CD14-positive monocyte (primary cell): ENCODE data around the gene TRIM36. TPM values are rescaled to one million over a fixed set of nuclear protein-coding genes. Genes with fewer than 3 reads are reported as not detected.
A peak's percentile ranks its signal among the peaks of the same experiment; 100 is the strongest.

Experiments used
- DNase-seq, 3 donors: peaks; one replicate each; pipeline ENCODE4 v3.0.0-alpha.2; 2011 to 2022
- H2AFZ ChIP-seq: 2 replicates; pipeline ENCODE4 v1.6.0; 2012; ENCODE audit warnings: mild to moderate bottlenecking, low read depth, low read length, inconsistent platforms; ENCODE audit not compliant: insufficient read depth, poor library complexity, severe bottlenecking
- H3K27ac ChIP-seq, 2 donors: 1 replicate in 1 of 2; 2 replicates in 1 of 2; pipeline ENCODE4 v1.5.1; 2012 to 2013; ENCODE audit warnings: low read length in 2 of 2, control low read depth in 1 of 2, inconsistent platforms in 1 of 2, low read depth in 1 of 2, mild to moderate bottlenecking in 1 of 2
- H3K27me3 ChIP-seq, 2 donors: one replicate each; pipeline versions ENCODE4 v1.6.0 to v1.6.1; 2011 to 2013; ENCODE audit warnings: low read length in 2 of 2; ENCODE audit not compliant: control insufficient read depth in 2 of 2, insufficient read depth in 2 of 2
- H3K36me3 ChIP-seq, 2 donors: replicated peaks in 1 of 2; 1 replicate in 1 of 2; 2 replicates in 1 of 2; pipeline versions ENCODE4 v1.5.1 to v1.6.1; 2012 to 2013; ENCODE audit warnings: low read length in 2 of 2, control low read depth in 1 of 2, inconsistent platforms in 1 of 2, mild to moderate bottlenecking in 1 of 2; ENCODE audit not compliant: insufficient read depth in 2 of 2, control insufficient read depth in 1 of 2
- H3K4me1 ChIP-seq, 2 donors: 1 replicate in 1 of 2; 2 replicates in 1 of 2; pipeline versions ENCODE4 v1.5.1 to v1.6.1; 2012 to 2013; ENCODE audit warnings: low read length in 2 of 2, control low read depth in 1 of 2, inconsistent platforms in 1 of 2, mild to moderate bottlenecking in 1 of 2, moderate library complexity in 1 of 2; ENCODE audit not compliant: insufficient read depth in 2 of 2, control insufficient read depth in 1 of 2
- H3K4me2 ChIP-seq: replicated peaks from 2 replicates; pipeline ENCODE3; 2012; ENCODE audit warnings: low read length, moderate library complexity, mild to moderate bottlenecking; ENCODE audit not compliant: poor library complexity, severe bottlenecking; ENCODE audit errors: extremely low read depth
- H3K4me3 ChIP-seq, 3 experiments: fragments of 200-600 bp in 1 of 3; sonication (generic) in 1 of 3; replicated peaks in 1 of 3; 1 replicate in 2 of 3; 2 replicates in 1 of 3; pipeline ENCODE4 v1.5.1; 2011 to 2013; ENCODE audit warnings: low read length in 3 of 3, mild to moderate bottlenecking in 3 of 3, control low read depth in 2 of 3, low read depth in 2 of 3, inconsistent platforms in 1 of 3, moderate library complexity in 1 of 3
- H3K79me2 ChIP-seq: 2 replicates; pipeline ENCODE4 v1.6.0; 2012; ENCODE audit warnings: mild to moderate bottlenecking, control low read depth, inconsistent platforms, low read length, moderate library complexity; ENCODE audit not compliant: insufficient read depth
- H3K9ac ChIP-seq: 2 replicates; pipeline ENCODE4 v1.6.0; 2017; ENCODE audit warnings: low read length, mild to moderate bottlenecking; ENCODE audit not compliant: insufficient read depth, poor library complexity, severe bottlenecking
- H3K9me3 ChIP-seq, 2 donors: replicated peaks in 1 of 2; 1 replicate in 1 of 2; 2 replicates in 1 of 2; pipeline versions ENCODE4 v1.5.1 to v1.6.1; 2012 to 2013; ENCODE audit warnings: low read length in 2 of 2, control low read depth in 1 of 2; ENCODE audit not compliant: control insufficient read depth in 1 of 2, insufficient read depth in 1 of 2
- H4K20me1 ChIP-seq: 2 replicates; pipeline ENCODE4 v1.6.0; 2012; ENCODE audit warnings: mild to moderate bottlenecking, low read length, control low read depth, moderate library complexity; ENCODE audit not compliant: insufficient read depth
- H3K27ac Mint-ChIP-seq, 7 donors: one replicate each; pipeline ENCODE4 v1.8.0; 2020; ENCODE audit warnings: mild to moderate bottlenecking in 7 of 7, mixed read lengths in 7 of 7, moderate library complexity in 6 of 7, inconsistent platforms in 2 of 7
- H3K27me3 Mint-ChIP-seq, 3 donors: one replicate each; pipeline ENCODE4 v1.8.0; 2021 to 2022; ENCODE audit warnings: low read depth in 3 of 3, mild to moderate bottlenecking in 3 of 3, mixed read lengths in 3 of 3, moderate library complexity in 3 of 3, inconsistent platforms in 1 of 3
- H3K36me3 Mint-ChIP-seq, 2 donors: one replicate each; pipeline ENCODE4 v1.8.0; 2020; ENCODE audit warnings: mixed read lengths in 2 of 2, inconsistent platforms in 1 of 2, mild to moderate bottlenecking in 1 of 2
- H3K4me1 Mint-ChIP-seq: one replicate; pipeline ENCODE4 v1.8.0; 2020; ENCODE audit warnings: mild to moderate bottlenecking, mixed read lengths
- H3K4me3 Mint-ChIP-seq, 2 donors: one replicate each; pipeline ENCODE4 v1.8.0; 2020; ENCODE audit warnings: mild to moderate bottlenecking in 2 of 2, mixed read lengths in 2 of 2, moderate library complexity in 1 of 2
- H3K9me3 Mint-ChIP-seq, 7 donors: one replicate each; pipeline ENCODE4 v1.8.0; 2020 to 2022; ENCODE audit warnings: mixed read lengths in 7 of 7, mild to moderate bottlenecking in 6 of 7, moderate library complexity in 6 of 7, inconsistent platforms in 2 of 7
- WGBS: methylation state at CpG from one replicate; pipeline ENCODE4 v1.1.5; 2013; ENCODE audit warnings: missing lambda C conversion rate; ENCODE audit not compliant: insufficient coverage; 5-methylcytosine and 5-hydroxymethylcytosine counted together
- intact Hi-C, 2 donors: fragments of 100-400 bp; cut with micrococcal nuclease; formaldehyde crosslinking; loops; one replicate each; pipeline versions ENCODE4 v1.15.0 to v1.15.1; 2023
- polyA plus RNA-seq, 3 donors: library from polyadenylated mRNA; depleted of rRNA in 1 of 3; unstranded in 2 of 3; stranded (reverse) in 1 of 3; fragments of 300-500 nt in 2 of 3; fragments of >200 nt in 1 of 3; fragmentation: Illumina TruSeq in 2 of 3; gene quantifications; 1 replicate in 2 of 3; 2 replicates in 1 of 3; pipeline ENCODE4 v1.2.3, GENCODE V29; 2012 to 2021
- TF ChIP-seq, protein P1 (sequence below): fragments of 200-600 bp; IDR thresholded peaks from one replicate; pipeline ENCODE4 v1.8.0; 2022; ENCODE audit warnings: antibody characterized with exemption, mild to moderate bottlenecking

The TRIM36 gene
- polyA plus RNA-seq, 3 donors = 1.7 to 2.3 (median 1.9) TPM

DNA sequence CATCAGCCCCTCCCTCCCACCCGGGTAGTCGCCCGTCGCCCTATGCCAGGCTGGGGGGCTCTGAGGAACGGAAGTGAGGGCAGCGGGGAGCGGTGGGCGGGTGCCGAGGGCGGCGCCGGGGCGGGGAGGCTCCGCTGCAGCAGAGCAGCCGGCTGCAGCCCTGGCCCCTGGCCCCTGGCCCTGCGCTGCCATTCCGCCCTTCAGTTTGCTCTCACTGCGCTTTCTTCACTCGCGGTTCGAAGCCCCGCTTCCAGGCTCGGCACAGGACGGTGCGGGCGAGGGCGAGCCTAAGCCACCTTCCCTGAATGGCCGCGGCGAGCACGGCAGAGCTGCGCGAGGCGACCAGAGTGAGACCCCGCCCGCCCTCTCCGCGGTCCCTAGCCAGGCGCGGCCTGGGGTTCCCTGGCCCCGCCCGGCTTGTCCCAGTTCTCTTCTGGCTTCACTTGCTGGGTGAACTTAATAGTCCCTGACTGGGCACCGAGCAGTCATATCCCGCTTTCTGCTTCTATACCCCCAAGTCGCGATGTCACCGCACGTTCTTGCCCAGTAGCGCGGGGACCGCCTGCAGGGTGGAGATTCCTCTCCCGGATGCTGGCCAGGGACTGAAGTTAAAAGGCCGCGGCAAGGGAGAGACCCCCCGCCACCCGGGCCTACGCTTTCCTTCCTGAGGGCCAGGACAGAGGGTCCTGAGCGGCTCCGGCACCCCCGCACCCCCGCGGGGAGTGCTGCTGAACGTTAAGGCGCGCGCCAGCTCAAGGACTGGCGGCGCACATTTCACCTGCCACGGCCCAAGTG, 623 bp upstream of the TRIM36 start:
- H3K9me3 Mint-ChIP-seq = peaks cover 12 to 27% (median 22%) of the 10 kb centered on the region in 7 donors
- whole genome bisulfite sequencing = under 1% methylated on average over 64 of the region's 69 CpGs
- no peaks in the 10 kb centered on the region for H4K20me1 ChIP-seq
- H3K4me3 ChIP-seq = peak overlapping the region; percentile 62 to 89 (median 73)
- H3K27me3 ChIP-seq = peaks cover 40 to 83% of the 10 kb centered on the region in 2 donors
- H3K27ac Mint-ChIP-seq = peak overlapping the region in 2 of 7 donors; percentile 50 to 77
- intact Hi-C loops = loop anchor here (10.0 kb wide), 3 partner anchors 94 to 434 kb away; partner anchors contain the start of genes CCDC112 (in 1 of the 2), PGGT1B (in 1 of the 2) and TICAM2 (in 1 of the 2)
- peaks cover 54 to 84% (median 62%) of the 10 kb centered on the region in 3 donors for H3K27me3 Mint-ChIP-seq
- peak overlapping the region; percentile 89 to 92 for H3K4me3 Mint-ChIP-seq
- H3K4me1 Mint-ChIP-seq = peaks cover 19% of the 10 kb centered on the region
- peaks cover 16 to 19% of the 10 kb centered on the region in 2 donors for H3K9me3 ChIP-seq
- H3K79me2 ChIP-seq = no peaks in the 10 kb centered on the region
- no peak for DNase-seq
- TF ChIP-seq, protein P1, sequence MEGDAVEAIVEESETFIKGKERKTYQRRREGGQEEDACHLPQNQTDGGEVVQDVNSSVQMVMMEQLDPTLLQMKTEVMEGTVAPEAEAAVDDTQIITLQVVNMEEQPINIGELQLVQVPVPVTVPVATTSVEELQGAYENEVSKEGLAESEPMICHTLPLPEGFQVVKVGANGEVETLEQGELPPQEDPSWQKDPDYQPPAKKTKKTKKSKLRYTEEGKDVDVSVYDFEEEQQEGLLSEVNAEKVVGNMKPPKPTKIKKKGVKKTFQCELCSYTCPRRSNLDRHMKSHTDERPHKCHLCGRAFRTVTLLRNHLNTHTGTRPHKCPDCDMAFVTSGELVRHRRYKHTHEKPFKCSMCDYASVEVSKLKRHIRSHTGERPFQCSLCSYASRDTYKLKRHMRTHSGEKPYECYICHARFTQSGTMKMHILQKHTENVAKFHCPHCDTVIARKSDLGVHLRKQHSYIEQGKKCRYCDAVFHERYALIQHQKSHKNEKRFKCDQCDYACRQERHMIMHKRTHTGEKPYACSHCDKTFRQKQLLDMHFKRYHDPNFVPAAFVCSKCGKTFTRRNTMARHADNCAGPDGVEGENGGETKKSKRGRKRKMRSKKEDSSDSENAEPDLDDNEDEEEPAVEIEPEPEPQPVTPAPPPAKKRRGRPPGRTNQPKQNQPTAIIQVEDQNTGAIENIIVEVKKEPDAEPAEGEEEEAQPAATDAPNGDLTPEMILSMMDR = no peak
- no peaks in the 10 kb centered on the region for H3K36me3 ChIP-seq
- peak overlapping the region; percentile 92 for H2AFZ ChIP-seq
- peak overlapping the region; percentile 96 for H3K4me2 ChIP-seq
- H3K27ac ChIP-seq = no peak overlapping the region
- H3K36me3 Mint-ChIP-seq = peaks cover 7 to 8% of the 10 kb centered on the region in 2 donors
- H3K4me1 ChIP-seq = peaks cover 19 to 26% of the 10 kb centered on the region in 2 donors
- no peak overlapping the region for H3K9ac ChIP-seq

DNA sequence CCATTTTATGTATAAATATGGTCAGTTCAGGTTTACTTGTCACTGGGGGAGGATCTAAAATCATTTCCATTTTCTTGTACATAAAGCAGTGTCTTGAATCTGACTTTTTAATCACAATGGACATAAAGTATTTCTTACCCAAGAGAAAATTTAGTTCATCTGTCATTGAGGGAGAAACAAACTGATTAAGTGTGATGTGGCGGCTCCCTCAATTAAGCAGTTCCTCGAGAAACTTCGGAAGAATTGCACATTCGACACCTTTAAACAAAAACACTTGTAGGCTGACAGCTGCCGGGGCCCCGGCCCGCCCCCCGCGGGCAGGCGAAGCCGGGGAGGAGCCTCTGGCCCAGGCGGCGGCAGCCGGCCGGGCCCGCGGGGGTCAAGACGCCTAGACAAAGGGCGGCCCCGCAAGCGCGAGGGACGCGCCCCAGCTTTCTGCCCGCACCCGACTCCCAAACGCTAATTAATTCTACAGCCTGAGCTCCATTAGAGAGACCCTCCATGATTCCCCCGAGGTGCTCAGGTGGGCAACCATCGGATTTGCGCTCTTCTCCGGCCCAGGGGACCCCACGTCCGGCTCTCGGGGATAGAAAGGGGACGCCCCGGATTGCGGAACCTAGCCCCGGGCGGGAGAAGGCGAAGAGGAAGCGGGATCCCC, 750 bp downstream of the TRIM36 start:
- TF ChIP-seq, protein P1 = no peak
- H3K36me3 ChIP-seq = no peaks in the 10 kb centered on the region
- Mint-ChIP-seq H3K36me3 (peaks cover 7 to 10% of the 10 kb centered on the region in 2 donors), H3K27me3 (peaks cover 47 to 77% (median 58%) of the 10 kb centered on the region in 3 donors), H3K4me3 (peak overlapping the region; percentile 89 to 92), H3K27ac (peak overlapping the region in 3 of 7 donors; percentile 41 to 48 (median 43)), H3K4me1 (peaks cover 19% of the 10 kb centered on the region), H3K9me3 (peaks cover 17 to 38% (median 29%) of the 10 kb centered on the region in 7 donors)
- peaks cover 20 to 24% of the 10 kb centered on the region in 2 donors for H3K9me3 ChIP-seq
- peak overlapping the region; percentile 62 to 89 (median 73) for H3K4me3 ChIP-seq
- peaks cover 19 to 26% of the 10 kb centered on the region in 2 donors for H3K4me1 ChIP-seq
- peak overlapping the region; percentile 92 for H2AFZ ChIP-seq
- peak; percentile 32 to 72 (median 58) for DNase-seq
- no peaks in the 10 kb centered on the region for H4K20me1 ChIP-seq
- no peaks in the 10 kb centered on the region for H3K79me2 ChIP-seq
- WGBS = 0% methylated on average over 40 of the region's 41 CpGs
- H3K27me3 ChIP-seq = peaks cover 30 to 72% of the 10 kb centered on the region in 2 donors
- peak overlapping the region; percentile 23 for H3K9ac ChIP-seq
- H3K27ac ChIP-seq = no peak overlapping the region
- peak overlapping the region; percentile 96 for H3K4me2 ChIP-seq
- intact Hi-C loops = no loop called here
